ENCODE measurements around the gene FAM217B.

FAM217B gene, protein sequence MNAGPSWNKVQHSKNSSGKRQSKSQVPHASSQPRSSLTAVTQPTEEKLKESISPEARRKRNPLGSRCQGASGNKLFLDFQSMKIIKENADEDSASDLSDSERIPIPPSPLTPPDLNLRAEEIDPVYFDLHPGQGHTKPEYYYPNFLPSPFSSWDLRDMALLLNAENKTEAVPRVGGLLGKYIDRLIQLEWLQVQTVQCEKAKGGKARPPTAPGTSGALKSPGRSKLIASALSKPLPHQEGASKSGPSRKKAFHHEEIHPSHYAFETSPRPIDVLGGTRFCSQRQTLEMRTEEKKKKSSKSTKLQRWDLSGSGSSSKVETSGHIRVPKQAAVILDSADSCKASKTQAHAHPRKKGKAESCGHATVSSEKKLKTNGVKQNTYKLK

DNA sequence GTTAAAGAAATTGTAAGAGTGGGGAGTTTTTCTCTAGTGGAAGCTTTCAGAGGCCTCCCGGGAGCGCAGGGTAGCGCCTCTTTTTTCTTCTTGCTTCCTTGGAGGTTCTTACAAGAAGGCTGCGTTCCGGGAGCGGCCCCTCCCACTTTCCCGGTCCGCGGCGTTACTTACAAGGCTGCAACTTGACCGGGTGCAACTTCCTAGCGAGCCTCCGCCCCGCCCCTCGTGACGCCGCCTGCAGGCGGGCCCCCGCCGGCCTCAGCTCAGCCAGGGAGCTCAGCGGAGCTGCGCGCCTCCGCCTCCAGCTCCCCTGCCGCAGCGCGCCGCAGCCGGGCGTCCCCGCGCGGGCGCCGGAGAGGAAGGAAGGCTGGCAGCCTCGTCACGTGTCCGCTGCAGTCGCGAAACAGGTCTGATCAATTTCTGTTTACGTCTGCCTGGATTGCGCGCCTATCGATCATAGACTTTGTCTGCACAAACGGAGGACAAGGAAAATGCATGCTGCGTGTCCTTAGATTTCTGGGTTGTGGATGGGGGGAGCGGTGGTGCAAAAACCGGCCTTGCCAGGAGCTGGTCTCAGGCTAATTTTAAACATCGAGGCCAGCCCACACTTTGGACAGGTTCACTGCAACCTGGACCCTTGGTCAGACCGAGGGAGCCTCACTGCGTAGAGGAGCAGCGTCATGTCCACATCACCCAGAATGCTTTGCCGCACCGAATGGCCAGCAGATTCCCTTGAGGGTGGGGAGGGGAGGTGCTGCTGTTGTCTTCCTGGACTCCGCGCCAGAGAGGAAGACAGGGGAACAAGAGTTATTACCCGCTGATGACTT, at the start of gene FAM217B, which contains the start of gene PPP1R3D:
TSS of gene FAM217B (plus strand) at position 261 of the 827 bp plus-strand sequence. CDS start 3,555 bp downstream, outside the sequence.
TSS of gene PPP1R3D (minus strand) at position 177 of the 827 bp plus-strand sequence. CDS start 374 bp downstream, outside the sequence.
- peak within 1 kb of the TSS; percentile 82 for H3K27ac ChIP-seq
- TF ChIP-seq EZH2 (IDR thresholded peaks at IDR 0.05), result no peak
- TF ChIP-seq FOXP2 (optimal IDR thresholded peaks at IDR 0.05; ENCODE audit: control extremely low read depth, extremely low read length, insufficient read depth), result peak; percentile 54
- peak; percentile 62; the same call in 1 of the 2 replicates for TF ChIP-seq POLR2AphosphoS5 (IDR thresholded peaks at IDR 0.05; ENCODE audit: borderline replicate concordance, low read depth, low read length)
- peak; percentile 37 for DNase-seq (ENCODE audit: low read depth, low spot score)

DNA sequence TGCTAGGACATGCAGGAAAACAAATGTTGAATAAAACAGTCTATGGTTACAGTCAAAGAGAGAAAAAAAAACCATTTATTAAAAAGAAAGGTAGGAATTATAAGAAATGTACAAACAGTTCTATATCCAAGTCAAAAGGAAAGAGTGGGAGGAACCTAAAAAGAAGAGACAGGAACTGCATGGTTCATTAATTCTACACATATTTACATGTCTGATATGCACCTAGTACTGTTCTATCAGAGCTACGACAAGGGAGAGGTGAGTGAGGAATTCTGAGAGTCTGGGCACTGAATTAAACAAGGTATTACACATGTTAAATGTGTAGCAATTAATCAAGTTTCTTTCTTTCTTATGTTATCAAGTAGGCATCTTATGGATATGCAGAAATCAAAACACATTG, 48.6 kb upstream of the FAM217B start:
- Histone ChIP-seq H3K36me3 (ENCODE audit: insufficient read depth, low read length) (no peaks in the 10 kb centered on the region), H3K9me3 (ENCODE audit: low read depth, low read length) (no peaks in the 10 kb centered on the region), H3K4me3 (no peak overlapping the region), H3K9ac (ENCODE audit: insufficient read length) (no peak overlapping the region), H3K27ac (no peak overlapping the region)
- no peak for DNase-seq (ENCODE audit: low read depth, low spot score)
- TF ChIP-seq FOXP2 (optimal IDR thresholded peaks at IDR 0.05; ENCODE audit: control extremely low read depth, extremely low read length, insufficient read depth), result no peak
- TF ChIP-seq POLR2AphosphoS5 (IDR thresholded peaks at IDR 0.05; ENCODE audit: borderline replicate concordance, low read depth, low read length), result no peak
- no peak for TF ChIP-seq EZH2 (IDR thresholded peaks at IDR 0.05)

More for the DNA sequence above, at the start of gene FAM217B, which contains the start of gene PPP1R3D:
- Histone ChIP-seq H3K36me3 (ENCODE audit: insufficient read depth, low read length) (peaks cover 35% of the 10 kb centered on the region), H3K9me3 (ENCODE audit: low read depth, low read length) (no peaks in the 10 kb centered on the region), H3K9ac (ENCODE audit: insufficient read length) (peak within 1 kb of the TSS; percentile 84), H3K4me3 (peak within 1 kb of the TSS; percentile 87)

DNA sequence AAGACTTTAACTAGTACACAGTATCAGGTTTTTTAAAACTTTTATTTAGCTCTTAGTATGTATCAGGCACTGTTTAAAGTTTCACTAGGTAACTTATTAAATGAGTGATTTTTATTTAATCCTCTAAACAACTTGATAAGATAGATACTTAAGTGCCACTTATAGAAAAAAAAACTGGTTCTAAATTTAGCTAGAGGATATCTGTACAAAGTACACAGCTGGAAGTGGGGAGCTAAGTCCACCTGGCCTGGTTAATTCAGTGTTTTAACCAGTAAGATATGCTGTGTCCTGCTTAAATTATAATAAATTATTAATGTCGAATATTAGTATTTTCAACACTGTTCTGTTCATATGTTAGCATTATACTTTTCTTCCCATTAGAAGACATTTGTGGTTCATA, 44.3 kb upstream of the FAM217B start:
- TF ChIP-seq FOXP2 (optimal IDR thresholded peaks at IDR 0.05; ENCODE audit: control extremely low read depth, extremely low read length, insufficient read depth), result no peak
- TF ChIP-seq EZH2 (IDR thresholded peaks at IDR 0.05), result no peak
- TF ChIP-seq POLR2AphosphoS5 (IDR thresholded peaks at IDR 0.05; ENCODE audit: borderline replicate concordance, low read depth, low read length), result no peak
- H3K36me3 ChIP-seq (ENCODE audit: insufficient read depth, low read length), result no peaks in the 10 kb centered on the region
- DNase-seq (ENCODE audit: low read depth, low spot score), result no peak
- no peak overlapping the region for H3K4me3 ChIP-seq
- no peak overlapping the region for H3K27ac ChIP-seq
- H3K9ac ChIP-seq (ENCODE audit: insufficient read length), result no peak overlapping the region
- H3K9me3 ChIP-seq (ENCODE audit: low read depth, low read length), result no peaks in the 10 kb centered on the region

DNA sequence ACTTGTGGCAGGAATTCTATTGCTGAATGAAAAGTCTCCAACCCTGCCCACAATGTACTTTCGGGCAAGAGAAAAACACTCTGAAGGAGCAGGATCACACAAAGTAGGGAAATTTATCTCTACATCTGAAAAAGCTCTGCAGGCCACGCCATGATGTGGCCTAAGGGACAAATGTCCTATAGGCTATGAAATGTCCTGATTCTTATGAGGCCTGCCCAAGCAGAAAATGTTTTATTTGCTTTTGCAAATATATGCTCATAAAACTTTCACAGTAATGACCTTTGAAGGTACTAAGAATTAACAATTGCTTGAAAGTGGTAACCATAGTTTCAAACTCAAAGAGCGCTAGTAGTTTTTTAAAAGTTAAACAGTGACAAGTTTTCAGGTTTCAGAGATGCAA, 37.7 kb upstream of the FAM217B start:
- H3K9me3 ChIP-seq (ENCODE audit: low read depth, low read length), result no peaks in the 10 kb centered on the region
- H3K27ac ChIP-seq, result no peak overlapping the region
- no peak overlapping the region for H3K9ac ChIP-seq (ENCODE audit: insufficient read length)
- no peak overlapping the region for H3K4me3 ChIP-seq
- H3K36me3 ChIP-seq (ENCODE audit: insufficient read depth, low read length), result no peaks in the 10 kb centered on the region
- no peak for DNase-seq (ENCODE audit: low read depth, low spot score)
- TF ChIP-seq POLR2AphosphoS5 (IDR thresholded peaks at IDR 0.05; ENCODE audit: borderline replicate concordance, low read depth, low read length) (no peak), EZH2 (IDR thresholded peaks at IDR 0.05) (no peak), FOXP2 (optimal IDR thresholded peaks at IDR 0.05; ENCODE audit: control extremely low read depth, extremely low read length, insufficient read depth) (no peak)

DNA sequence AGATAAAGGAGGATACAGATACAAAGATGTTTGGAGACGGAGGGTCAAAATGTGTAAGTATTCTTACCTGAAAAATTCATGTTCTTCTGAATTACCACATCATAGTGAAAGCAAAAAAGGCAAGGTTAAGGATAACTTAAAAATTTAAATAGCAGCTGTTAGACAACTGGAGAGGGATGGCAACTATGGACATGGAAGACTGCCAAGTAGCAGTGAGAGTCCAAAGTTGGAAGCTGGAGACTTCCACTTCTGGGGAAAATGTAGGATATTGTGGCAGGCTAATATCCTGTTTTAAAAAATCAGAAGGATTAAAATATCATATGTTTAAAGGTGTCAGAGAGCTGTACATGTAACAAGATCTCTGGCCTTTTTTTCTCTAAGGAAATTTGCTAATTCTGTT, 36.6 kb upstream of the FAM217B start:
- no peaks in the 10 kb centered on the region for H3K9me3 ChIP-seq (ENCODE audit: low read depth, low read length)
- H3K27ac ChIP-seq, result no peak overlapping the region
- DNase-seq (ENCODE audit: low read depth, low spot score), result no peak
- H3K4me3 ChIP-seq, result no peak overlapping the region
- H3K9ac ChIP-seq (ENCODE audit: insufficient read length), result no peak overlapping the region
- H3K36me3 ChIP-seq (ENCODE audit: insufficient read depth, low read length), result no peaks in the 10 kb centered on the region
- TF ChIP-seq POLR2AphosphoS5 (IDR thresholded peaks at IDR 0.05; ENCODE audit: borderline replicate concordance, low read depth, low read length), result no peak
- no peak for TF ChIP-seq EZH2 (IDR thresholded peaks at IDR 0.05)
- TF ChIP-seq FOXP2 (optimal IDR thresholded peaks at IDR 0.05; ENCODE audit: control extremely low read depth, extremely low read length, insufficient read depth), result no peak

DNA sequence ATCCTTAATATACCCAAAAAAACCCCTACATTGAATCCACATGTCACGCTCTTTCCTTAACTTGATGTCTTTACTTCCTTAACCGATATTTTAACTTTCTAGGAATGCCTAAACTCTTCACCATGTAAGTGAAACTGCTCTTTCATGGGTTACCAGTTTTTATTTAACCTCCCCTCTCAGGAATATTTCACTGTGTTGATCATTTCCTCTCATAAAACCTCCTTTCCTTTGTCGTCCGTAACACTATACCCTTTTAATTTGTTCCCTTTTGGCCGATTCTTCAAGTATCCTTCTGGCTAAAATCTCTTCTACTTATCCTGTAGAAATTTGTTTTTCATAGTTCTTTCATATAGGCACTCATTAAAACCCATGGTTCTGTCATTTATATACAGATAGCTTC, 31.3 kb upstream of the FAM217B start:
- DNase-seq (ENCODE audit: low read depth, low spot score), result no peak
- no peak overlapping the region for H3K9ac ChIP-seq (ENCODE audit: insufficient read length)
- no peaks in the 10 kb centered on the region for H3K9me3 ChIP-seq (ENCODE audit: low read depth, low read length)
- no peak overlapping the region for H3K27ac ChIP-seq
- no peak overlapping the region for H3K4me3 ChIP-seq
- no peaks in the 10 kb centered on the region for H3K36me3 ChIP-seq (ENCODE audit: insufficient read depth, low read length)
- no peak for TF ChIP-seq FOXP2 (optimal IDR thresholded peaks at IDR 0.05; ENCODE audit: control extremely low read depth, extremely low read length, insufficient read depth)
- TF ChIP-seq EZH2 (IDR thresholded peaks at IDR 0.05), result no peak
- no peak for TF ChIP-seq POLR2AphosphoS5 (IDR thresholded peaks at IDR 0.05; ENCODE audit: borderline replicate concordance, low read depth, low read length)

DNA sequence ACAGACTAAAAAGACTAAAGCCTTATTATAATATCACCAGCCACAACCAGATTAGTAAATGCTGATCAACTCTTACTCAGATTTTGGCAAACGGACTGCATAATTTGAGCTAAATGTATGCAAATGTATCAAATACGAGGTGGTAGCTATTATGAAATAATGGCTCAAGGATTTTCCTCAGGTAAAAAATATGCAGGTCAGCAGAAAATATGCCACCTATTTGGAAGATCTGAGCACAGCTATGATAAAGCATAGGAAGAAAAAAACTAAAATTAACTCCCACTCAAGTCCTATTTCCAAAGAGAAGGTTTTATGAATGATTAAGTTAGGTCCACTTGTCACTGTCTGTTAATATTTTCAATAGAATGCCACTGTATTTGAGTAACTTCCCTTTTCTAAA, 29.1 kb upstream of the FAM217B start:
- H3K36me3 ChIP-seq (ENCODE audit: insufficient read depth, low read length), result no peaks in the 10 kb centered on the region
- TF ChIP-seq FOXP2 (optimal IDR thresholded peaks at IDR 0.05; ENCODE audit: control extremely low read depth, extremely low read length, insufficient read depth) (no peak), EZH2 (IDR thresholded peaks at IDR 0.05) (no peak), POLR2AphosphoS5 (IDR thresholded peaks at IDR 0.05; ENCODE audit: borderline replicate concordance, low read depth, low read length) (no peak)
- H3K9me3 ChIP-seq (ENCODE audit: low read depth, low read length), result no peaks in the 10 kb centered on the region
- no peak overlapping the region for H3K4me3 ChIP-seq
- no peak for DNase-seq (ENCODE audit: low read depth, low spot score)
- H3K9ac ChIP-seq (ENCODE audit: insufficient read length), result no peak overlapping the region
- no peak overlapping the region for H3K27ac ChIP-seq

DNA sequence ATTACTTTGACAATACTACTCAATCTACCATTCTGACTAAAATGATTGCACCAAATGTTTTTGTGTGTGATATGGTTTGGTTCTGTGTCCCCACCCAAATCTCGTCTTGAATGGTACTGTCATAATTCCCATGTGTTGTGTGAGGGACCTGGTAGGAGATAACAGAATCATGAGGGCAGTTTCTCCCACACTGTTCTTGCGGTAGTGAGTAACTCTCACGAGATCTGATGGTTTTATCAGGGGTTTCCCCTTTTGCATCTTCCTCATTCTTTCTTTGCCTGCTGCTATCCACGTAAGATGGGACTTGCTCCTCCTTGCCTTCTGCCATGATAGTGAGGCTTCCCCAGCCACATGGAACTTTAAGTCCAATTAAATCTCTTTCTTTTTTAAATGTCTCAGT, 27.6 kb upstream of the FAM217B start:
- no peak overlapping the region for H3K9ac ChIP-seq (ENCODE audit: insufficient read length)
- TF ChIP-seq FOXP2 (optimal IDR thresholded peaks at IDR 0.05; ENCODE audit: control extremely low read depth, extremely low read length, insufficient read depth) (no peak), POLR2AphosphoS5 (IDR thresholded peaks at IDR 0.05; ENCODE audit: borderline replicate concordance, low read depth, low read length) (no peak), EZH2 (IDR thresholded peaks at IDR 0.05) (no peak)
- no peaks in the 10 kb centered on the region for H3K9me3 ChIP-seq (ENCODE audit: low read depth, low read length)
- H3K4me3 ChIP-seq, result no peak overlapping the region
- no peak for DNase-seq (ENCODE audit: low read depth, low spot score)
- H3K36me3 ChIP-seq (ENCODE audit: insufficient read depth, low read length), result no peaks in the 10 kb centered on the region
- H3K27ac ChIP-seq, result no peak overlapping the region

Data from SK-N-MC (cell line).